WERI-Rb-1 (cell line): ENCODE results near the gene GATC.

Source experiments
- DNase-seq: peaks from one replicate; pipeline ENCODE4 v3.0.0-alpha.2; 2020
- H3K27ac ChIP-seq: fragments of 250-450 bp; sonication (Bioruptor Pico); 2 replicates; pipeline ENCODE4 v1.5.1; 2020; ENCODE audit warnings: mild to moderate bottlenecking, moderate library complexity
- H3K27me3 ChIP-seq: fragments of 250-450 bp; sonication (Bioruptor Pico); 2 replicates; pipeline ENCODE4 v1.5.1; 2021; ENCODE audit warnings: mild to moderate bottlenecking, low read depth, moderate library complexity; ENCODE audit not compliant: insufficient read depth, severe bottlenecking
- H3K36me3 ChIP-seq: fragments of 250-450 bp; sonication (Bioruptor Pico); 2 replicates; pipeline ENCODE4 v1.5.1; 2020; ENCODE audit warnings: mild to moderate bottlenecking, moderate library complexity
- H3K4me3 ChIP-seq: 2 replicates; pipeline ENCODE4 v1.5.1; 2011; ENCODE audit warnings: low read depth, mild to moderate bottlenecking, control low read depth, low read length
- H3K9me3 ChIP-seq: fragments of 250-450 bp; sonication (Bioruptor Pico); 2 replicates; pipeline ENCODE4 v1.5.1; 2021; ENCODE audit warnings: mild to moderate bottlenecking, moderate library complexity; ENCODE audit not compliant: severe bottlenecking
- TF ChIP-seq, protein P1 (sequence below): IDR thresholded peaks from 2 replicates; pipeline ENCODE4 v1.5.1; 2011; ENCODE audit warnings: low read depth, mild to moderate bottlenecking, control low read depth, inconsistent platforms, low read length

GATC gene

DNA sequence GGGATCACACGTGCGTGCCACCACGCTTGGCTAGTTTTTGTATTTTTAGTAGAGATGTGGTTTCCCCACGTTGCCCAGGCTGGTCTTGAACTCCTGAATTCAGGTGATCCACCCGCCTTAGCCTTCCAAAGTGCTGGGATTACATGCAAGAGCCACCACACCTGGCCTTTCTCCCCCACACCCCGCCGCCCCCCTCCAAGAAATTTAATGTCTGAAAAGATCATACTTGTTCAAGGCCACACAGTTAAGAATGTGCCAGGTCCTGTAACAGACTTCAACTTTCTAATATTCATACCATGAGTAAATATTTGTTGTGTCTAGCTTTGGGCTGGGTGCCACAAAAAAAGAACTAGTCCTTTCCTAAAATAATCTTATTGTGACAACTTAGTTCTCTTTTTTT, 9.1 kb downstream of the GATC start:
- Histone ChIP-seq H3K36me3 (peaks cover 94% of the 10 kb centered on the region), H3K4me3 (no peak overlapping the region), H3K27ac (no peak overlapping the region), H3K9me3 (no peaks in the 10 kb centered on the region), H3K27me3 (no peaks in the 10 kb centered on the region)
- TF ChIP-seq, protein P1, sequence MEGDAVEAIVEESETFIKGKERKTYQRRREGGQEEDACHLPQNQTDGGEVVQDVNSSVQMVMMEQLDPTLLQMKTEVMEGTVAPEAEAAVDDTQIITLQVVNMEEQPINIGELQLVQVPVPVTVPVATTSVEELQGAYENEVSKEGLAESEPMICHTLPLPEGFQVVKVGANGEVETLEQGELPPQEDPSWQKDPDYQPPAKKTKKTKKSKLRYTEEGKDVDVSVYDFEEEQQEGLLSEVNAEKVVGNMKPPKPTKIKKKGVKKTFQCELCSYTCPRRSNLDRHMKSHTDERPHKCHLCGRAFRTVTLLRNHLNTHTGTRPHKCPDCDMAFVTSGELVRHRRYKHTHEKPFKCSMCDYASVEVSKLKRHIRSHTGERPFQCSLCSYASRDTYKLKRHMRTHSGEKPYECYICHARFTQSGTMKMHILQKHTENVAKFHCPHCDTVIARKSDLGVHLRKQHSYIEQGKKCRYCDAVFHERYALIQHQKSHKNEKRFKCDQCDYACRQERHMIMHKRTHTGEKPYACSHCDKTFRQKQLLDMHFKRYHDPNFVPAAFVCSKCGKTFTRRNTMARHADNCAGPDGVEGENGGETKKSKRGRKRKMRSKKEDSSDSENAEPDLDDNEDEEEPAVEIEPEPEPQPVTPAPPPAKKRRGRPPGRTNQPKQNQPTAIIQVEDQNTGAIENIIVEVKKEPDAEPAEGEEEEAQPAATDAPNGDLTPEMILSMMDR: no peak
- no peak for DNase-seq

DNA sequence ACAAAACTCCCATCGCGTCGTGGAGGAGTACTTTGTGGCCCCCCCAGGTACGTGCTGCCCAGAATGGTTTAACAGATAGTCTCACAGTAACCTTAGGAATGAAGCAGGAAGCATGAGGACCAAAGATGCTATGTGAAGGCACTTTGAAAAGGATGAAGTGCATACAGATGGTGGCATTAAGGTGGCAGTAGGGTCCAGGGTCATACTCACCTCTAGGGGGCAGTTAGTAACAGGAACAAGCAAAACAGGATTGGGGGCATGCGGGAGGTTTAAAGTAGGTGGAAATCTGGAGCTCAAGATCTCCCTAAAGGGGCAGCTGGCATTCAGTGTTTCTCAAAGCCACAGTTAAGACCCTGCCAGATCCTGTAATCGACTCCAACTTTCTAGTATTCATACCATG, 10.9 kb downstream of the GATC start:
- H3K9me3 ChIP-seq: no peaks in the 10 kb centered on the region
- H3K27me3 ChIP-seq: no peaks in the 10 kb centered on the region
- no peak overlapping the region for H3K27ac ChIP-seq
- peaks cover 97% of the 10 kb centered on the region for H3K36me3 ChIP-seq
- no peak for DNase-seq
- no peak overlapping the region for H3K4me3 ChIP-seq
- TF ChIP-seq, protein P1: peak; percentile 60

DNA sequence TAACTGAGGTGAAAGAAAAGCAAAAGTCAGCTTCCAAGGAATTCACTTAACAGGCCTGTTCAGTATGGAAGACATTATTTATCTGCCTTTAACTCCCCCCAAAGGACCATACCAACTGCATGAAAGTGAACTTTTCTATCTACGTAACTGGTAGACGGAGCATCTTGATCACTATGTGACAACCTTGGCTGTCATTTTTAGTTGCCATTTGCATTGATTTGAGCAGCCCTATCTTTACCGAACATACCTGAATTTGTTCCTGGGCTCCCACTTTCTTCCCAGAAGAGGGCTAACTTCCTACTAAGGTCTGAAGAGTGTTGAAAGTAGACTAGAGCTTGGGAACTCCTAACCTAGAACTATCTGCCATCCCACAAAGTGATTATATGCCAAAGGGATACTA, 13.9 kb downstream of the GATC start:
- H3K27ac ChIP-seq: no peak overlapping the region
- no peak overlapping the region for H3K4me3 ChIP-seq

DNA sequence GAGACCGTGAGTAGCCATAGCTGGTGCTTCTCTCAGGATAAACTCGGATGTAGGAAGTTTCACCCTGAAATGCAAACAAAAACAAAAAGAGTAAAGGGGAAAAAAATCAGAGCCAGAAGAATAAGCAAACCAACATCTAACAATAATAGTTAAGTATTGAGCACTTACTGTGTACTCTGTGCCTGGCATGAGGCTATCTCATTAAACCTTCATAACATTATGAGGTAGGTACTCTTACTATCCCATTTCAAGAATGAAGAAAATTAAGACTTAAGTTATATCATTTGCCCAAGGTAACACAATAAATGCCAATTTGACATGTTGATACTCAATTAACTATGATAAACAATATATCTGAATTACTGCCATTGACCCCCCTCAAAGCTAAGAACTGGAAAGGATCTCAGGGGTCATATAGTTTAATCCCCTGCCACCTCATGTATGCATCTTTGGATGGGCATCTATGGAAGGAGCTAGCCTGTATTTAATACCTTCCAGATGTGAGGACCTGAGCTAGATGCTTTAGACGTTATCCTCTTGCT, 15.9 kb downstream of the GATC start:
- no peaks in the 10 kb centered on the region for H3K9me3 ChIP-seq
- no peak for DNase-seq
- peaks cover 98% of the 10 kb centered on the region for H3K36me3 ChIP-seq
- TF ChIP-seq, protein P1: no peak
- no peaks in the 10 kb centered on the region for H3K27me3 ChIP-seq
- H3K27ac ChIP-seq: no peak overlapping the region
- no peak overlapping the region for H3K4me3 ChIP-seq

More for the DNA sequence above, 13.9 kb downstream of the GATC start:
- TF ChIP-seq, protein P1: no peak
- DNase-seq: no peak
- Histone ChIP-seq H3K27me3 (no peaks in the 10 kb centered on the region), H3K36me3 (peaks cover 98% of the 10 kb centered on the region), H3K9me3 (no peaks in the 10 kb centered on the region)

DNA sequence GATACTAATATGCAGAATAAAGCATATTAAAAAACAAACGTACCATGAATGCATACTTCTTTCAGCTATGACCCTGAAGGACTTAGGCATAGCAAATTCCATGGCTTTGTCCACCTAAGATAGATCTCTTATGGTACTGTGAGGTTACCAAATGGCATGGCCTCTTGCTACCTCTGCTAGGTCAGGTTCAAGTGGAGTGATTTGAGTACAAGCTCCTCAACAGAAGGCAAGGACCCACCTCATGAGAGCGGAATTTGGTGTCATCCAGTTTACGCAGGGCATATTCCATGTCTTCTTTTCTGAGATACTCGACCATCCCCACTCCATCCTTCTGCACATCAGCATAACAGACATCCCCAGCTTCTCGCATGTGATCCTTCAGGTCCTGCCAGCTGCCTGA, 17.5 kb downstream of the GATC start:
- Histone ChIP-seq H3K9me3 (no peaks in the 10 kb centered on the region), H3K4me3 (no peak overlapping the region), H3K27me3 (no peaks in the 10 kb centered on the region), H3K27ac (no peak overlapping the region), H3K36me3 (peaks cover 92% of the 10 kb centered on the region)
- TF ChIP-seq, protein P1: no peak
- DNase-seq: no peak

DNA sequence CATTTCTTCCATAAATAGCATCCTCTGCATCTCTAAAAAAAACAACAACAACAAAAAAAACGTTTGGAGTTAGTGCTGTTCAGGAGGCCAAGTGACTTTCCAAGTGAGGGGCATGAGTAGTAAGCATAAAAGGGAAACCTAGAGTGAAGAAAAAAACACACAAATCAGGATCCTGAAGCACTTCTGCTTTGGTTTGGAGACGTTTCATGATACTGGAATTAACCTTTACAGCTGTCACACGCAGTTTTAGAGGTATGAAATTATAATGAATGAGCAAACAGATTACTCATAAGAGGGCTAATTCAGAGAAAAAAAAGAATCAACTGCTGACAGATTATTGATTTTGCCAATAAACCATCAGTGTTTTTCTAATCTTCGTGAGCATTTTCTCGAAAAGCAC, 19.5 kb downstream of the GATC start:
- DNase-seq: no peak
- no peak overlapping the region for H3K27ac ChIP-seq
- H3K36me3 ChIP-seq: peaks cover 72% of the 10 kb centered on the region
- TF ChIP-seq, protein P1: no peak
- H3K27me3 ChIP-seq: no peaks in the 10 kb centered on the region
- no peaks in the 10 kb centered on the region for H3K9me3 ChIP-seq
- no peak overlapping the region for H3K4me3 ChIP-seq
